Activated naive CD4-positive, alpha-beta T cell treated with anti-CD3 and anti-CD28 coated beads, Interleukin-2, amount 10 ng/mL, durations not matched to agents 7 days and 5 days (primary cell): Measurements from ENCODE around the gene TECPR2.
"Not testable (repeated sequence)": the region's sequence is repeated elsewhere in the genome, so short reads cannot be mapped to it uniquely, and the experiment has no call there.

ENCODE experiments used
- CTCF ChIA-PET: fragments of 350-600 bp; sonication (Branson Sonifier 250); formaldehyde crosslinking; loops from one replicate; lab custom pipeline; 2021; ENCODE audit warnings: antibody characterized with exemption; lab: Charles Lee
- DNase-seq: peaks from one replicate; pipeline ENCODE4 v3.0.0-alpha.2; 2020
- H3K27ac Mint-ChIP-seq: one replicate; pipeline ENCODE4 v1.8.0; 2021; ENCODE audit warnings: mild to moderate bottlenecking, moderate library complexity, mixed read lengths
- H3K27me3 Mint-ChIP-seq: one replicate; pipeline ENCODE4 v1.8.0; 2021; ENCODE audit warnings: mild to moderate bottlenecking, mixed read lengths
- H3K36me3 Mint-ChIP-seq: one replicate; pipeline ENCODE4 v1.8.0; 2021; ENCODE audit warnings: mixed read lengths
- H3K4me1 Mint-ChIP-seq: one replicate; pipeline ENCODE4 v1.8.0; 2021; ENCODE audit warnings: mixed read lengths
- H3K4me3 Mint-ChIP-seq: one replicate; pipeline ENCODE4 v1.8.0; 2021; ENCODE audit warnings: mild to moderate bottlenecking, moderate library complexity, mixed read lengths
- H3K9me3 Mint-ChIP-seq: one replicate; pipeline ENCODE4 v1.8.0; 2021; ENCODE audit warnings: mixed read lengths

Gene TECPR2

GRCh38 chr14:102320671-102321455, 41.9 kb upstream of the TECPR2 start:
- H3K27ac Mint-ChIP-seq, result peak overlapping the region; percentile 92
- H3K27me3 Mint-ChIP-seq, result peaks cover 9% of the 10 kb centered on the region
- DNase-seq, result no peak
- H3K36me3 Mint-ChIP-seq, result peaks cover 4% of the 10 kb centered on the region
- H3K9me3 Mint-ChIP-seq, result no peaks in the 10 kb centered on the region
- H3K4me1 Mint-ChIP-seq, result peaks cover 62% of the 10 kb centered on the region
- peak overlapping the region; percentile 88 for H3K4me3 Mint-ChIP-seq
- CTCF ChIA-PET, result interaction anchor here (1.0 to 4.7 kb wide), 5 partner anchors 7 to 198 kb away, joined by 3 to 24 read pairs (median 3); no protein-coding TSS in a partner anchor

GRCh38 chr14:102321456-102322422, 41.0 kb upstream of the TECPR2 start:
- Mint-ChIP-seq H3K4me3 (peak overlapping the region; percentile 88), H3K9me3 (no peaks in the 10 kb centered on the region), H3K36me3 (peaks cover 7% of the 10 kb centered on the region), H3K4me1 (peaks cover 54% of the 10 kb centered on the region), H3K27ac (no peak overlapping the region), H3K27me3 (peaks cover 8% of the 10 kb centered on the region)
- no peak for DNase-seq
- CTCF ChIA-PET, result interaction anchor here (1.0 to 1.9 kb wide), 3 partner anchors 8 to 117 kb away, joined by 3 to 4 read pairs (median 3); no protein-coding TSS in a partner anchor

DNA sequence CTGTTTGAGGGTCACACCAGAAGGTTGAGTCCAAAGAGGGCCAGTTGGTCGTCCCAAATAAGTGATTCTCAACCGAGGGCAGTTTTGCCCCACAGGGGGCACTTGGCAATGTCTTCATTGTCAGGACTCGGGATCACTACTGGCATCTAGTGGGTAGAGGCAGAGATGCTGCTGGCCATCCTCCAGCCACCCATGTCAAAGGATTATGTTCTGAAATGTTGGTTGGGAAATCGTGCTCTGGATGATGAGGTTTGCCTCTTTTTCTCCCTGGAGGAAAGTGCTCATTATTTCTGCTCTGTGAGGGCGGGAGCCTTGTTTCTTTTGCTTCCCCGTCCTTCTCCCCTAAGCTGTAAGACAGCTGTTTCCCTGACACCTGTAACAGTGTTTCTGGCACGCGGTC, 39.6 kb upstream of the TECPR2 start:
- Mint-ChIP-seq H3K4me1 (peaks cover 41% of the 10 kb centered on the region), H3K27me3 (no peaks in the 10 kb centered on the region), H3K36me3 (peaks cover 7% of the 10 kb centered on the region), H3K27ac (peak overlapping the region; percentile 52), H3K4me3 (no peak overlapping the region), H3K9me3 (no peaks in the 10 kb centered on the region)
- DNase-seq, result peak; percentile 44
- CTCF ChIA-PET, result interaction anchor here (1.9 kb wide), 1 partner anchor 9 kb away, joined by 4 read pairs; no protein-coding TSS in a partner anchor

DNA sequence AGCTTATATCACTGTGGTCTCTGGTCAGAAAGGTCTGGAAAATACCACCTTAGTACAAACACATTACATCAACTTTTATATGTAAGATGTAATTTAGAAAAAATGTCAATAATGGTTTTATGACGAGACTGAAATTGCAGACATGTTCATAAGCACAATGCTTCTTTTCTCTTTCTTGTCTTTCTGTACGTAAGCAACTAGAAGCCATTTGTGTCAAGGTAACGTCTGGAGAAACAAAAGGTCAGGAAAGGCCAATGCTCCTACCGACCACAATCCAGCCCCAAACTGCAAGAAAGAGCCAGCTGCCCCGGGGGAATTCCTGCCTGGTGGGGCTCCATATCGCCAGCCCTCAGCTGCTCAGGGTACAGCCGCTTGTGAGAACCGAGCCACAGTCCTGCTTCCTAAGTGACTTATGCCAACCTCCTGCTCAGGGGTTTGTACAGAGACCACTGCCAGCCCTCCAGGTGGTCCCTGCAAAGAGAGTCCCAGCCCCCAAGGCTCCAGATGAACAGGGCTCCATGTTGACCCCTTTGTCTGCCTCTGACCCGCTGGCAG, 36.9 kb upstream of the TECPR2 start:
- Mint-ChIP-seq H3K27ac (no peak overlapping the region), H3K4me3 (no peak overlapping the region), H3K27me3 (no peaks in the 10 kb centered on the region), H3K9me3 (no peaks in the 10 kb centered on the region), H3K4me1 (peaks cover 19% of the 10 kb centered on the region), H3K36me3 (peaks cover 6% of the 10 kb centered on the region)
- no peak for DNase-seq
- CTCF ChIA-PET, result interaction anchor here (0.7 kb wide), 1 partner anchor 362 kb away, joined by 3 read pairs; no protein-coding TSS in a partner anchor

GRCh38 chr14:102326583-102326982, 36.2 kb upstream of the TECPR2 start:
- DNase-seq, result no peak
- no peaks in the 10 kb centered on the region for H3K27me3 Mint-ChIP-seq
- CTCF ChIA-PET, result no interaction called here
- H3K36me3 Mint-ChIP-seq, result peaks cover 7% of the 10 kb centered on the region
- no peak overlapping the region for H3K27ac Mint-ChIP-seq
- H3K4me3 Mint-ChIP-seq, result no peak overlapping the region
- H3K4me1 Mint-ChIP-seq, result peaks cover 12% of the 10 kb centered on the region
- H3K9me3 Mint-ChIP-seq, result no peaks in the 10 kb centered on the region

GRCh38 chr14:102329381-102329780, 33.4 kb upstream of the TECPR2 start:
- CTCF ChIA-PET, H3K9me3 Mint-ChIP-seq, H3K4me3 Mint-ChIP-seq, H3K27ac Mint-ChIP-seq, H3K27me3 Mint-ChIP-seq, DNase-seq, H3K4me1 Mint-ChIP-seq: not testable (repeated sequence)
- peaks cover 20% of the 10 kb centered on the region for H3K36me3 Mint-ChIP-seq

- Mint-ChIP-seq H3K27me3 (no peaks in the 10 kb centered on the region), H3K36me3 (peaks cover 25% of the 10 kb centered on the region), H3K9me3 (no peaks in the 10 kb centered on the region), H3K4me3 (no peak overlapping the region), H3K4me1 (peaks cover 14% of the 10 kb centered on the region), H3K27ac (no peak overlapping the region)
- CTCF ChIA-PET, result no interaction called here
- DNase-seq, result no peak
These were observed 31.9 kb upstream of the TECPR2 start for GRCh38 chr14:102330806-102331205.

DNA sequence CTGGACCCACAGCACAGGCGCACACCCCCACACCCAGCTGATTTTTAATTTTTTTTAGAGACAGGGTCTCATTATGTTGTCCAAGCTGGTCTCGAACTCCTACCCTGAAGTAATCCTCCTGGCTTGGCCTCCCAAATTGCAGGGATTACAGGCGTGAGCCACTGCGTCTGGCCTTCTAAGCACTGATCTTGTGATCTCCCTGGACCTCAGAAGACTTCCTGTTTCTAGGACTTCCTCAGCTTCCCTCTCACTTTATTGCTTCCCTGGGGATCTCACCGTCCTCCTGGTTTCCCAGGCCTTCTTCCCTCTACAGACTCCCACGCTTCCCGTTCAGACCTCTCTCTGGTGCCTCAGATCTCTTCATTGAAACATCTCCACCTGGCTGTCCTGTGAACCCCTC, 29.4 kb upstream of the TECPR2 start:
- H3K27me3 Mint-ChIP-seq, result no peaks in the 10 kb centered on the region
- no peaks in the 10 kb centered on the region for H3K9me3 Mint-ChIP-seq
- DNase-seq, result no peak
- H3K4me3 Mint-ChIP-seq, result no peak overlapping the region
- H3K27ac Mint-ChIP-seq, result no peak overlapping the region
- peaks cover 27% of the 10 kb centered on the region for H3K4me1 Mint-ChIP-seq
- H3K36me3 Mint-ChIP-seq, result peaks cover 34% of the 10 kb centered on the region
- CTCF ChIA-PET, result interaction anchor here (1.1 kb wide), 1 partner anchor 9 kb away, joined by 4 read pairs; no protein-coding TSS in a partner anchor

DNA sequence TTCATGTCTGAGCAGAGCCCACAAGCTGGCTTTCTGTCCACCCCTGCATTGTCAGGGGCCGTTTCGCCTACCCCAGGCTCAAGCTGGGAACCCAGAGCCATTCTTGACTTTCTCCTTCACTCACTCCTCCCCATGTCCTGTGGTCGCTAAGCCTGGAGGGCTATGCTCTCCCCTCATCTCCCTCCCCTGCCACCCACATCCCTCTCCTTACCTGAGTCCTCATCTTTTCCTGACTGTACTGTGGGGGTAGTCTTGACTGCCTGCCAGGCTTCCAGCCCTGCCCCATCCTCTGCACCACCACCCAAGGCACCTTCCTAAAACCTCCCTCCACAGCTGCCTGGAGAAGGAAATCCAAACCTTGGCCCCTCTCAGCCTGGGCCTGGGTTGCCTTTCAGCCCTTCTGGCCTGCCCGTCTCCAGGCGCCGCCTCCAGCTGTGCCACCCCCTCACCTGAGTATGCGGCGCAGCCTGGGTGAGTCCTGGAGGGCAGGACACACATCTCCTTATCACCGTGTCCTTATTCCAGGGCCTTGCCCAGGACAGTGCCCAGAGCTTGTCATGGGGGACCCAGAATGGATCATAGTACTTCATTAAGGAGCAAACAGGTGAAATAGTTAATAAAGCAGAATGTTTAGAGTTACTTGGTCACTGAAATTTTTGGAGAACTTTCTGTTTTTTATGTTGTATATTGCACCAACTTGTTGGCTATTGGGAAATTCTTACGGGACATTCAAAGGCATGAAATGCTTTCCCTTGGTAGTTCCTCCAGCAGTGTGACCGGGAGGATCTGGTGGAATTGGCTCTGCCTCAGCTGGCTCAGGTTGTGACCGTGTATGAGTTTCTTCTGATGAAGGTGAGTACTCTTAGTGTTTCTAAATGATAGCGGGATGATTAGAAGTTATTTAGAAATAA, 28.7 kb upstream of the TECPR2 start:
- Mint-ChIP-seq H3K4me3 (no peak overlapping the region), H3K36me3 (peaks cover 39% of the 10 kb centered on the region), H3K4me1 (peaks cover 27% of the 10 kb centered on the region), H3K9me3 (no peaks in the 10 kb centered on the region), H3K27ac (no peak overlapping the region), H3K27me3 (no peaks in the 10 kb centered on the region)
- no peak for DNase-seq
- CTCF ChIA-PET, result interaction anchor here (1.2 kb wide), 1 partner anchor 13 kb away, joined by 3 read pairs; no protein-coding TSS in a partner anchor

GRCh38 chr14:102335163-102335562, 27.6 kb upstream of the TECPR2 start:
- Mint-ChIP-seq H3K36me3 (peaks cover 39% of the 10 kb centered on the region), H3K9me3 (no peaks in the 10 kb centered on the region), H3K4me3 (no peak overlapping the region), H3K4me1 (peaks cover 27% of the 10 kb centered on the region), H3K27me3 (no peaks in the 10 kb centered on the region), H3K27ac (peak overlapping the region; percentile 78)
- CTCF ChIA-PET, result interaction anchor here (1.2 kb wide), 1 partner anchor 14 kb away, joined by 3 read pairs; no protein-coding TSS in a partner anchor
- no peak for DNase-seq

DNA sequence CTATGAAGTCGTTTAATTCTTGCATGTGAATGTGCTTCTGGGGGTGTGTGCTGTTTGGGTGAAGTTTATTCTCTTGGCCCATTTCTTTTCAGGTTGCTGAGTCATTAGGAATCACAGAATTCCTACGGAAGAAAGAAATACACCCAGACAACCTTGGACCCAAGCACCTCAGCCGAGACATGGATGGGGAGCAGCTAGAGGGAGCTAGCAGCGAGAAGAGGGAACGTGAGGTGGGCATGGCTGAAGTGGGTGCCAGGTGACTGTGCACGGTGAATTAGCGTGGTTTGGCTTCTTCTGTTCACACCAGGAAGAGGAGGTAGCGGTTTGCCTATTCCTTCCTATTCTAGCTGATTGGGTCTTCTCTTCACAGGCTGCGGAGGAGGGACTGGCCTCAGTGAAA, 24.0 kb upstream of the TECPR2 start:
- no peak overlapping the region for H3K27ac Mint-ChIP-seq
- H3K9me3 Mint-ChIP-seq, result no peaks in the 10 kb centered on the region
- CTCF ChIA-PET, result no interaction called here
- H3K4me3 Mint-ChIP-seq, result no peak overlapping the region
- H3K36me3 Mint-ChIP-seq, result peaks cover 44% of the 10 kb centered on the region
- peaks cover 22% of the 10 kb centered on the region for H3K4me1 Mint-ChIP-seq
- no peak for DNase-seq
- no peaks in the 10 kb centered on the region for H3K27me3 Mint-ChIP-seq

DNA sequence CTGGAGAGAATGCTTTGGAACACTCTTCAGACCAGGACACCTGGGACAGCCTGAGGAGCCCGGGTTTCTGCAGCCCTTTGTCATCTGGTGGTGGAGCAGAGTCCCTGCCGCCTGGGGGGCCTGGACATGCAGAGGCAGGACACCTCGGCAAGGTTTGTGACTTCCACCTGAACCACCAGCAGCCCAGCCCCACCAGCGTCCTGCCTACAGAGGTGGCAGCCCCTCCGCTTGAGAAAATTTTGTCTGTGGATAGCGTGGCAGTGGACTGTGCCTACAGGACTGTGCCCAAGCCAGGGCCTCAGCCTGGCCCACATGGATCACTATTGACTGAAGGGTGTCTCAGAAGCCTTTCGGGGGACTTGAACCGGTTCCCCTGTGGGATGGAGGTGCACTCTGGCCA, 21.2 kb upstream of the TECPR2 start:
- CTCF ChIA-PET, result interaction anchor here (0.8 kb wide), 1 partner anchor 160 kb away, joined by 3 read pairs; no protein-coding TSS in a partner anchor
- Mint-ChIP-seq H3K4me1 (peaks cover 5% of the 10 kb centered on the region), H3K27me3 (no peaks in the 10 kb centered on the region), H3K27ac (no peak overlapping the region), H3K4me3 (no peak overlapping the region), H3K9me3 (no peaks in the 10 kb centered on the region), H3K36me3 (peaks cover 35% of the 10 kb centered on the region)
- no peak for DNase-seq

DNA sequence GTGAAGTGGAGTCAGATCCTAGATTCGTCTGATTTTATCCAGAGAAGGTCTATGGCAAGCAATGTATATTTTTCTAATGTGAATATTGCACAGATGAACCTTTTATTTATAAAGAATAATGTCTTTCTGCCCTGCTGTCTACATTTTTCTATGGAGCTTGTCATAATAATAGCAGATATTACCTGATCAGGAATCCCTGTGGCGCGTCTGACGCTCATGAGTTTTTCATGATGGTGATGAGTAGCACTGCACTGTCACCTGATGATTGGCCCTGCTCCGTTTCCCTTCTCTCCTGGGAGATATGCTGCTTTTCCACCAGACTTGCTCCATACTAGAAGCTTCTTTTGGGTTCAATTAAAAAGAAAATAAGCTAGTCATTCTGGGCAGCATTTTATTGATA, 20.5 kb upstream of the TECPR2 start:
- CTCF ChIA-PET, result interaction anchor here (0.6 to 0.8 kb wide), 2 partner anchors 9 to 159 kb away, joined by 3 to 4 read pairs; no protein-coding TSS in a partner anchor

More for the DNA sequence above, 20.5 kb upstream of the TECPR2 start:
- H3K4me3 Mint-ChIP-seq, result no peak overlapping the region
- no peak overlapping the region for H3K27ac Mint-ChIP-seq
- H3K9me3 Mint-ChIP-seq, result no peaks in the 10 kb centered on the region
- H3K4me1 Mint-ChIP-seq, result peaks cover 2% of the 10 kb centered on the region
- peaks cover 35% of the 10 kb centered on the region for H3K36me3 Mint-ChIP-seq
- no peaks in the 10 kb centered on the region for H3K27me3 Mint-ChIP-seq
- DNase-seq, result no peak
